Measurements from ENCODE around the gene DCANP1.

The DCANP1 gene

DNA sequence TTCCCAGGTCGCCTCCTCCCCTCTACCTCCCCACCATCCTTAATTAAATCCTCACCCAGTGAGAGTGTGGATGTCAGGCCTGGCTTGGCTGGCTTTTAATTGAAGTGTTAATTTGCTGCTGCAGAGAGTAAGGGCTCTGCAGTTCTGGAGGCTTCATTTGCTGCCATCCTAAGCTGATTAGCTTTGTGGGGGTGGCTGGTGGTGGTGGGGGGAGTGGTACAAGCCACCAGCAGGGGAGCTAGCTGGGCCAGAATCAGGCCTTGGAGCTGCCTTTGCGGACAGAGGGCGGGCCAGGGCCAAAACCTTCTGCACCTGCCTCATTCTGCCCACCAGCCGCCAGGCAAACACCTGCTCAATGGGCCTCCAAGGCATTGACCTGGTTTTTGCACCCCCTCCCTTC is 31.8 kb upstream of the DCANP1 start:
- DNase-seq: no peak

DNA sequence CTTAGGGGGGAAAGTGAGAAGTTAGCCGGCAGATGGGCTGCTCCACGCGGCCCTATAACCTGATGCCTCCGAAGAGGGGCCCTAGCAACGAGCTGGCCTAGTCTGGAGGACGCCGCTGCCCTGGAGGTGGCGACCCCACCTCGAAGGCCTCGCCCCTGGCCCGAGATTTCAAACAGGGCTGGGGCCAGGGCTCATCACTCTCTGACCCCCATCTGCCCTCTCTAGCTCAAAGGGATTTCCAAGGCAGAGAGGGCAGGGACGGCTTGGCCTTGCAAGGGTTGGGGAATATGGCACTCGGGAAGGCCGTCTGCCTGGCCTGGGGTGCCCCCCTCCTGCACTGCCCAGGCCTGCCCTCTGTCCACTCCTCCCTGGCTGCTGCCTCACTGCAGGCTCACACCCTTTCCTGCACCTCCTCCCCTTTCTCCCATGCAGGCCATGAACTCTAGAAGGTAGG is 30.5 kb upstream of the DCANP1 start:
- no peak for DNase-seq

DNA sequence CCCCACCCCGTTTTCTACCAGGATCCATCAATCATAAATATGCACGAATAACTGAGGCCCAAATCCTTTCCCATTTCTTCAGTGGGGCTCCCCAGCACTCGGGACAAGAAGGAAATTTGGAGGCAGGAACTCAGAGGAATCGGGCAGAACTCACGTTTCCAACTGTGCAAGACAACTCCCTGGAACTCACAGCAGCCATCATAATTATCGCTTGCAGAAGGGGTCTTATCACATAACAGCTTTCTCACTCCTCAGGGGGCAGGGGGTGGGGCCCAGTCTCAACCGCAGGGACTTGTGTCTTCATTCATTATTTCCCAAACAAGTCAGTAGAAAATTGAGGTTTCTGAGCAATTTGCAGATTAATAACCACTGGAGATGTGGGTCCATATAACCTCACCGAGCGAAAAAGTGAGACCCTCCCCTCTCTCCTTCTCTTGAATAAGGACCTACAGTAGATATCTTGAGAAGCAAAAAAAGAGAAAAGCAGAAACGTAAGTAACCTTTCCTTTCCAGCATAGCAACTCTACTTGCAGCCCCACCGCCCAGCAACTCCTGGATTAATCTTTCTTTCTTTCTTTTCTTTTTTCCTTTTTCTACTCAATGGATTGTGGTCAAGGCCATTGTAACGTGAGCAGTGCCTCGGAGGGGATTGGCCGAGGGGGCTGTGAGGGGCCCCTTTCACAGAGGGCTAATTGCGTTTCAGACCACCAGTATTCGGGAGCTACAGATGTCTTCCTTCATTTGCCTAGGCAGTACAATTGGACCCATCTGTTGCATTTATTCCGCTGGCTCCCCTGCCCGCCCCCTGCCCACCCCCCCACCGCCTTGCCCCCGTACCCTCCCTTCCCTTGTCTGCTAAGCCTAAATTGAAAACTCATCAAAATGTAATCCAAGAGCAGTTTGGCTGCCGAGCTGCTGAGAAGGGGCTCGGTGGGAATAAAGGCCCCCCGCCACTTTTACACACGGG is 29.8 kb upstream of the DCANP1 start:
- no peak for DNase-seq

DNA sequence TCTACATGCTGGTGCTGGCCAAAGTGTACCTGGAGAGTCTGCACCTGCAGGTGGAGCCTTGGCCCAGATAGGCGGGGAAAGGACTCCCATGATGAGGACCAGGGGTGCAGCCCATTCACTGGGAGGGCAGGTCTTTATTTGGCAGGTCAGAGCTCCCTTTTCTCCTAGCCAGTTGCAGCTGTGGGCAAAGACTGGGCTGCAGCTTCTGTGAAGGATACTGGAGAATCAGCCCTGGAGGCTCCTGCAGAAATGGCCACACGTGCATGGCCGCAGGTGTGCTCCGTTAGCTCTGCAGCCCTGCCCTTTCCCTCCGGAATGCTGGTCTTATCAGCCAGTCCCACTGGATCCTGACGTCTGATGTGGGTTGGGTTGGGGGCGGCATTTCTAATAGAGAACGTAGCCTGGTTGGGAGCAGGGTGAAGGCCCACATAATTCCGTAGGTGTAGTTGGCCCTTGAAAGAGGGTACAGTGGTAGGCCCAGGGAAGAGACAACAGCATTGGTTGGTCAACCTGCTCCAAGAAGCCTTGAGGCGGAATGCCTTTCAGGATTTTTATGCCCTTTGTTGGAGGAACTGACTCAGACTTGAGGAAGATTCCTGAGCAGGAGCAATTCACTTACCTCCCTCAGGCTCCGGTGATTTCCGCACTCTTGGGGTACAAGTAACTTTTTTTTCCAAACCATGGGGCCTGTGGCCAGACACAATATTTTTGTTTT is 27.0 kb upstream of the DCANP1 start:
- no peak for DNase-seq

DNA sequence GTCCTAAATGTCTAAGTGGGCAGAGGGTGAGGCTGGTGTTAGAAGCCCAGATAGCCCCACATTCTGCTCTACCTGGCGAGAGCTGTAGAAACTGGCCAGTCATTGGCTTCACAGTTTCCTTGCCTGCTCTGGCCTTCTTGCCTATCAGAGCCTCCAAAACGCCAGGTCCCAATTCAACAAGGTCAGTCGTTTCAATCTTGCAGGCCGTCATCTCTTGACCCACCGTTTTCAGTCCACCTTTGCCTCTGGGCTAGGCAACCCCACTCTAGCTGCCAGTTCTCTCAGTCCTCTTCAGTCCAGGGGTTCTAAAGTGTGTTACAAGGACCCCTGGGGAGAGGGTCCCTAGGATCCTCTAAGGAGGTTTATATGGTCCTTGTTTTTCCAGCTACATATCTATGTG is 25.0 kb upstream of the DCANP1 start:
- no peak for DNase-seq

DNA sequence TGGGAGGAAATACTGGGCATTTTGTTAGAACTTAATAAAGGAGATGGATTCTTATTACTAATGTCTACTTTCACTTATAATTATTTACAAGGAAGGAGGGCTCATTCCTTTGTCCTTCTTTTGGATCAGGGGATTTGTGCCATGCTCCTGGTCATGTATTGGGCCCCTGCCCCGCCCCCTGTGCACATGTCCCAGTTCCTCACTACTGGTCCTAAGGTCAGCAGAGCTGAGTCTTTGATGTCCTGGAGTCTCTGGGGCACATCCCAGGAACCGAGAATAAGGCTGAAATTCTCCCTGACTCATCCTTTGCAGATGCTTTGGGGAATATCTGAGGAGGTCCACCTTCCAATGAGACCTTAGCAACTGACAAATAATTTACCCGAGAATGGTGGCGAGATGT is 24.6 kb upstream of the DCANP1 start:
- no peak for DNase-seq

DNA sequence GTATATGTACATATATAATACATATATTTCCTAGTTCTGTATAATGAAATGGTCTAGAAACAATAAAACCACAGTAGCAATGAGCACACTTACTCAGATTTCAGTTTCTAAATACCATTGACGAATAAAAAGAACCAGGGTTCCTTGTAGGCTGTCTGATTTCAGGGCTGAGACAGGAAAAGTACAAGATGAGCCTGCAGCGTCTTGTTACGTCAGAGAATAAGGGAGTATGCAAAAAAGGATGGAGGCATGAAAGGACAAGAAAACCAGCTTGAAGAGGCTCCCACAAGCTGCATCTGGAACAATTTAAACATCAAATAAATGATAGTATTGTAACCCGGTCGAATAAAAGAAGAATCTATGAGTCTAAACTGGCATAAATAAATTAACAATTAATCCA is 22.8 kb upstream of the DCANP1 start:
- no peak for DNase-seq

DNA sequence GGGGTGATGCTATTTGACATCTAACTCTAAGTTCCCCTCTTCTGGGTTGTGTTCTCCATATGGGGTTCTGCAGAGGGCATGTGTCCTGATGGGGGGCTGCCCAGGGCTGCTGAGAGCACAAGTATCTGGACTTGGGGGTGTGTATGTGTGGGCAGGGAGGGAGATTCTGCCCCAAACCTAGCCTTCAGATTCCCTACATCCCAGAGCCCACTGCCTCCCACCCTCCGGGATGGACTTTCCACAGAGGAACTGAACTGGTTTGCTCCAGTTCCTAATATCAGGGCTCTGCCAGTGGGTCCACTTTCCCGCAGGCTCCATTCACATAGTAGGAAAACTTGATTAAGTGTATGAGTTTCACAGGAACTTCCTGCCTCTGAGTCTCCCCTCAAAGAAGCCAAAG is 21.4 kb upstream of the DCANP1 start:
- no peak for DNase-seq

DNA sequence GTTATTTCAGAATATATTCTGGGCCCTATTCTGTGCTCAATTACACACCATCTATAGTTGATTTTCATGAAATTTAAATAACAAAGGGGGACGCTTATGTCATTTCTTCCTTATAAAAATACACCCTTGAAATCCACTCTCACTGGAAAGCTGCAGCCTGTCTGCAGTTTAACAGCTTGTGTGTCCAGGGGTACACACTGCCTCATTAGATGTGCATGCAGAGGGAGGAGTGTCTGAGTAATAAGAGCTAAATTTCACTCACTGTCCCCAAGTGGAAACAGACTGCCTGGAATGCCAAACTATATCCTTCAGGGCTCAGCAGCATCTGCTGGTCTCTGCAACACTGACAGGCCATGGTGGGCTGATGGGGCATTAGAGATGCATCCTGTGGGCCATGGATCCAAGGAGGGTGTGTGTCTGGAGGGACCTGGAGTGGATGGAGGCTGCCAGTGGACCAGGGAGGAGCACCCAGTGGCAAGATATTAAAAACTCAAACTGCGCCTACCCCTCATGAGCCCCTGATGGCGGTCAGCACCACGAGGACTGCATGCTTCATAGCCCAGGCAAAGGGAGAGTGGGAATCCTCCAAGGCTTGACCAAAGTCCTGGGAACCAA is 20.8 kb upstream of the DCANP1 start:
- DNase-seq: no peak

DNA sequence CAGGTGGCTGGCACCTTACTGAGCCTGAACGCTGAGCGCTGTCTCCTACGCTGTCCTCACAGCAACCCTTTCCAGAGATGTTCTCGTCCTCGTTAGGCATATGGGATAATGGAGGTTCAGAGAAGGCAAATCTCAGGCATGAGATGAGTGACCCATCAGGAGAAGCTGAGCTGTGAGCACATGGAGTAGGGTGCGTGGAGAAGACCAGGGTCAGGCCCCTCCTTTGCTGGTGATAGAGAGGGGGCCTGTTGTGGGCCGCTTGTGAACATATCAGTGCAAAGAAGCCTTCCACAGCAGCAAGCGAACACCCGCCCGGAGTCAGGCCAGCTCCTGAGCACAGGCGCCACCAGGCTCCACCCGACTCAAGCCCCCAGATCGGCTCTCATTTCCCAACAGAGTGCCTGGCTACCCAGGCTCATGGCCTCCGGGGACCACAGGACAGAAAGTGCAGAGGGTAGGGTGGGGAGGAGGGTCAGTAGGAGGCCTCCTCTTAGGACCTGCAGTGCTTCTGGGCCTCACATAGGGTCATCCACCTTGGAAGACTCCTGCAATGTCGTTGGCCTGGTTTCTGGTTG is 20.0 kb upstream of the DCANP1 start:
- DNase-seq: no peak

DNA sequence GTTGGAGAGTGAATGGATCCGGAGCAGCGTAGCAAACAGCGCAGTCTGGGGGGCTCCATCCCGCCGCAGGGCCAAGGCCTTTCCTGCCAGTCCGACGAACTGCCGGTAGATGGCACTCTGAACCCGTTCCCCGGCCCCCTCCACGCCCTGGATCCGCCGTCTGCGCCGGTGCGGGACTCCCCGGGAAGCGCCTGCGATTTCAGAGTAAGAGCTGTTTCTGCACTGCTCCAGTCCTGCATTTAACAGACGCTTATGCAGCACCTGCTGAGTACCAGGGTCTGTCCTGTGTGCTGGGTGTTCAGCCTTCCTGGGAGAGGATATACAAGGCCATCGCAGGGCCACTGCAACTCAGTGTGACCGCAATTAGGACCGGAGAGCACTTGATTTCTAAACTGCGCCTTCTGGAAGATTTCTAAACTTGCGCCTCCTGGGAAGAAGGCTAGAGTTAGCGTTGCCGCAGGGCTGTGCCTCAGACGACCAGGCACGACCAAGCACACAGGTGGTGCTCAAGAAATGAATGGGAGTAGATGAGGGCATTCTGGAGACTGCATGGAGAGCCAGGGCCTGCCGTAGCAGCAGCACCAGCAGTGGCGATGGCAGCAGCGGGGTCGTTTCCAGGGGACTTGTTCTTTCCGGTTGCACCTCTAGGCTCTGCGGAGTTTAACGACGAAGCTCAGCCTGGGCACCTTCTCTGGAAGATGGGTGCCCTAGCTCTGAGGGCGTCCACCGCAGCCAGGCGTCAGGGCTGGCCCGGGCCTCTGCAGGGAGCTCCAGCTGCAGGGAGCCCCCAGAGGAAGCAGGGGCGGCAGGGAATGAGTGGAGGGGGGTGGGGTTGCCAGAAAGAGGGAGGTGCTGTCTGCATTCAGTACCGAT is 19.3 kb upstream of the DCANP1 start:
- DNase-seq: peak; percentile 60

DNA sequence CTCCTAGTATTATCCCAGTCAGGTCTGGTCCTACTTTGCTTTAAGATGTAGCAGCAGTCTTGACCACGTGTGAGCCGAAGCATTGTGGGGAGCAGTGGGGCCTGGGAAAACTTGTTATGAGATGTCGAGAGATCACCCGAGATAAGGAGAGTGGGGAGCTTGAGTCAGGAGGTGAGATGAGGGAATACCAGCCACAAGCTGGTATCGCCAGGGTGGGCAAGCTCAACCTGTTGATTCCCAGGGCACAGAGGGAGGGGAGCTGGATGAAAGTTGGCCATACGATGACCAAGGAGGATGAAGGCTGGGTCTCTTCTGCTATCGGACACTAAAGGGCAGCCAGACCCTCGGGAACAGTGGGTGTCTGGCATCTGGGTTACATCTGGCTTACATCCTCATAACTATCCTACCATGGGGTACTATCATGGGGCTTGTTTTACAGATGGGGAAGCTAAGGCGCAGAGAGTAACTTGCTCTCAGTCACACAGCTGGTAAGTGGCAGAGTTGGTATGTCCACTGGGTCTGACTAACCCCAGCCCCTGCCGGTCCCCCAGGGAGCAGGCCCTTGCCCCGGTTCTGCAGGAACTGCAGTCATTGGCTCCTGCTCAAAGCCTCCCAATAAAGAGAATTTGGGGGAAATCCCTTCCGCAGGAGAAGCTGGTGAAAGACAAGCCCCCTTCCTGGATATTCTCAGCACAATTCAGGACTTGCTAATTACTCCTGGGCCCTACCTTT is 18.4 kb upstream of the DCANP1 start:
- DNase-seq: no peak

DNA sequence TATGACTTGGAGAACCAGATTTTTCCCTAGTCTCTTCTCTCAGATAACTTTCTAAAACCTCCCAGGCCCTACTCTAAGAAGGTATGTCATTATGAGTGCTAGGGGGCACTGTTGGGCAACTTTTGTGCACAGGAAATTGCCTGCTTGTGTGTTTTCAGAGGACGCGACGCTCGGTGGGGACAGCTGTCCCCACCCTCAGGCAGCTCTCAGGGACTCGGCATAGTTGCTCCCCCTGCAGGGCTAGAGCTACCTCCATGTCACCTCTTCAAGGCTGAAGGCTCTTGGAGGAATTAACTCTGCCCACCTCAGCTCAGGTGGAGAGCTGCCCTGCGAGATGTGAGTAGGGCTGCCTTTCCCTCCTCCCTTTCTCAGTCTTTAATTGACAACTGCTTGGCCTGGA is 15.2 kb upstream of the DCANP1 start:
- peak; percentile 45 for DNase-seq

DNA sequence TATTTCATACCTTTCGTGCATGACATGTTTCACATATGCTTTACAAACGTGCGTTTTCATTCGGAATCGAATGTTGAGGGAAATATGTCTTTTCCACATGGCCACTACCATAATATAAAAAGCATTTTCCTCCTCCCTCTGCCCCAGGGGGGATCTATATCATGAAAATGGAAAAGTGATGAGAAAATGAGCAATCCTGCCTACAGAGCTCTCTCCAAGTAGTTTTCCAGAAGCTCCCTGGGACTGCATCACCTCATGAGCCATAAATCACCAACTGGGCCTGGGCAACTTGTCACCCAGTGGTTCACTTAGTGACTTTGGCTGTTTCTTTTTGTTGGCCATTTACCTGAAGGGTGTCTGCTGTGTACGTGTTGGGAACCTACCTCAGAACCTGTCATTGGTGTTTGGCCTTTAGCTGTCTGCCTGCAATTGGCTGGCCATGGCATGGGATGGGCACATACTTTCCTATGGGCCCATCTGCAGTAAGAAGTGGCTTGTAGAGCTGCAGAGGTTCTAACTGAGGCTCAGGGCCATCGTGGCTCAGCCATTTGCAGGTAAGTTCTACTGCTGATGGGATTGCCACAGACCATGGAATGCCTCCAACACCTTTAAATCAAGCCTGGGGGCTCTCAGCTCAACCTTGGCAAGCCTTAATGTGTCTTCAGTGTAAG is 14.5 kb upstream of the DCANP1 start:
- no peak for DNase-seq

DNA sequence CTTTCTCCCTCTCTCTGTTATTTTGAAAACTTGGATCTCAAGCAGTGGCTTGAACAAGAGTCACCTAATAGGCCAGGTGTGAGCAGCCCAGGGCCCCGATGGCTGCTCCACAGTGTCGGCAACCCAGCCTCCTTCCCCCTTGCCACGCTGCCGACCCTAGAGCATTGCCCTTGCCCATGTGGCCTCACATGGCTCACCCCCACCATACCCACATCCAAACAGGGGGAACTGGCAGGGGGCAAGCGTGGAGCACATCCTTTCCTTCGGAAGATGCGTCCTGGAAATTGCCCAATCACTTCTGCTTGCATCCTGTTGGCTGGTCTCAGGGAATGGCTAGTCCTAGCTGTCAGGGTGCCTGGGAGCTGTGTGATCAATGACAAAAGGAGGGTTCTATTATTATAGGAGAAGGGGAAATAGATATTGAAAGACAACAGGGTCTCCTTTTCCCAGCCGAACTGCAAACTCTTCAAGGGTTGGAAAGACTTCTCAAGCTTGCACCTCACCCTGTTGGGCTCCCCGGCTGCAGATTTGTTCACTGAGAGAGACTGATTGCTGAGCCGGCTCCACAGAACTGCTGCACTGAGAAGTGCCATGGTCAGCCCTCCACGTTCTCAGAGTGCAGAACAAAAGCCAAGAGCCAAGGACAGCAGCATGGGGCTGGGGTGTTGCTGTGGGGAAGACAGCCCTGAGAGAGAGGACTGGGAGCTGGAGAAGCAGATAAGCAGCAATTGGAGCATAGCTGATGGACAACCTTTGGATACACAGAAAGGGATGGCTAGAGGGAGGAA is 13.3 kb upstream of the DCANP1 start:
- no peak for DNase-seq

DNA sequence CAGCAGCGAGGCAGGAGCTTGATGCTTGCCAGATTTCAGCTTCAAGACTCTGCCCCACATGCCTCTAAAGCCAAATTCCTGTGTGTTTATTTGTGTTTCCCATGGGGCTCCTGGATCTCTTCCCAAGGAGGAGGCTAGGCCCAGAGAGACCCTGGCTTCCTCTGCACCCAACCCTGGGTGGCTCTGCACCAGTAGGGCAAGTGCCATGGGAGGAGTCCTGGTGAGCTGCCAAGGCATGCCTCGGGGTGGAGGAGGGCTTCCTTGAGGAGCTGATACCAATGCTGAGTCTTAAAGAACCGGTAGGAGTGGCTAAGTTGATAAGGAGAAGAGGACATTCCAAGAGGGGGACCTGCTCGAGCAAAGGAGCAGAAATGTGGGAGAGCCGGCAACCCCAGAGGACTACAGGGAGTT is 11.8 kb upstream of the DCANP1 start:
- no peak for DNase-seq

DNA sequence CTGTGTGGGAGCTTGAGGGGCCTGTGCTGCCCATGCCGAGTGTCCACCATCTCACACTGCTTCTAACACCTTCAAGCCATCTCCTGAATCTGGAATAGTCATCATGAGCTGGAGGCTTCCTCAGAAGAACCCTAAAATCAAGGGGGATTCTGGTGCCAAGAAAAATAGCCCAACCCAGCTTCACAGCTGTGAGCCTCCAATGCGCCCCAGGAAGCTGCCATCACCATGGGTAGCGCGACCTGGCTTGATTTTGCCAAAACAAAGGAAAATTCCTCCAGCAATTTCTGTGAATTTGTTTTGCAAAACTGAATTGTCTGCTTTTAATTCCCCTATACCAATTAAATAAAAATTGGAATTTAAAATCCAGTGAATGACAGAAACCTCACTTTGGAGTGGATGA is 11.2 kb upstream of the DCANP1 start:
- no peak for DNase-seq

DNA sequence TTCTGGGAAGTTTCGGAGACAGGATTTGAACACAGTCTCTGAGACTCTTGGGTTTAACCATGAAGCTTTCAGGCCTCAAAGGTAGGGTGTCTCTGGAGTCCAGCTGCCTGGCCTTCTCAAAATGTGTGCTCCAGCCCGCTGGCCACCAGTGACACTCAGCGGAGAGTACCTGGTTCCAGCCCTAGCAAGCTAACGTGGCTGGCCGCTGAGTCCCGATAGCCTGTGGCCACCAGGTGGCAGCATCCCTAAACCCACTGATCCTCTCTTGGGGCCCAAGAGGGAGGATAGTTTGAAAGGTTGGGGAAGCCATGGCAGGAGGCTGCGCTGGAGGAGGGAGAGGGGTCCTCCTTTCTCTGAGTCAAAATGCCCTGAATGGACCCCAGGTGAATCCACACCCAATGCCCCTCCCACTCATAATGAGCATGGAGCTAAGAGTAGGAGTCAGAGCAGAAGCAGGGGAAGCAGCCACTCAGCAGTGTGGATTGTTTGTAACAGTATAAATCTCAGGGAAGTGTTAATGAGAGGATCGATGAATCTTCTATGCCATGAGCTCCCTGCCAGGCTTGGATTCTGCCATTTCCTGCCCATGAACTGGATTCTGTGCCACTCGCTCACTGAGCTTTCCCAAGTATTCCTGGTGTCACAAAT is 10.4 kb upstream of the DCANP1 start:
- DNase-seq: peak; percentile 49

DNA sequence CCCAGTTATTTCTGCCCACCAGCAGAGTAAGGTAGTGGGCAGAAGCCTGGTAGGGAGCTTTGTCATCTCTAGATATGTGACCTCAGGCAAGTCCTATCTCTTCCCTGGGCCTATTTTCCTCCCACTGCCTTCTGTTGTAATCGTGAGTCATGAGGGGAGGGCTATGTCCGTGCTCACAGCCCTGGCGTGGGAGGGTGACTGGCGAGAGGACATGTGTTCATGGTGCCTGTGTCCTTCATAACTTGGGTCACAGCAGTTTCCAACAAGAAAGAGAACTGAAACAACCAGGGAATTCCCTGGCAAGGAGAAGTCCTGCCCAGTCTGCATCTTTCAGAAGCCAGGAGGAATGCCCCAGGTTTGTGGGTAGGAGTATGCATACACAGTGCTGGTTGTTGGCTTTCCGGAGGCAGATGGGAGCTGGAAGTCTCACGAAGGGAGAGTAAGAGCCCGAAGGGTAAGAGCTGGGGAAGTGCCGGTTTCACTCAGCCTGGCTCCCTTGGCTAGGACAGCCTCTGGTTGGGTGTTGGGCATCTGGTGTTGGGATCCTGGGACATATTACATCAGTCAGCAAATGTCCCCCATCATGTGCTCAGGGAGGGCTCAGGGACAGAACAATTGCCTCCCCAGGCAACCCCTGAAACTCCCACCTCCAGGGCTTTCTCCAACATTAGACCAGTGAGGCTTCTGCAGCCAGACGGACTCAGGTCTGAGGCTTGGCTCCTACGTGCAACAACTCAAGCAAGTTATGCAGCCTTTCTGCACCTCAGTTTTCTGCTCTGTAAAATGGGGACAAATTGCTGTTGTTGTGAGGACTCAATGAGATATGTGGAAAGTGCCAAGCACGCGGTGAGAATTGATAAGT is 9.3 kb upstream of the DCANP1 start:
- DNase-seq: peak; percentile 81
